Left hindlimb (tissue), 1 donor: ENCODE results near the gene SLC29A2.

Source experiments
- DNase-seq: peaks from one replicate; pipeline ENCODE4 v3.0.0-alpha.2; 2018

Gene SLC29A2

DNA sequence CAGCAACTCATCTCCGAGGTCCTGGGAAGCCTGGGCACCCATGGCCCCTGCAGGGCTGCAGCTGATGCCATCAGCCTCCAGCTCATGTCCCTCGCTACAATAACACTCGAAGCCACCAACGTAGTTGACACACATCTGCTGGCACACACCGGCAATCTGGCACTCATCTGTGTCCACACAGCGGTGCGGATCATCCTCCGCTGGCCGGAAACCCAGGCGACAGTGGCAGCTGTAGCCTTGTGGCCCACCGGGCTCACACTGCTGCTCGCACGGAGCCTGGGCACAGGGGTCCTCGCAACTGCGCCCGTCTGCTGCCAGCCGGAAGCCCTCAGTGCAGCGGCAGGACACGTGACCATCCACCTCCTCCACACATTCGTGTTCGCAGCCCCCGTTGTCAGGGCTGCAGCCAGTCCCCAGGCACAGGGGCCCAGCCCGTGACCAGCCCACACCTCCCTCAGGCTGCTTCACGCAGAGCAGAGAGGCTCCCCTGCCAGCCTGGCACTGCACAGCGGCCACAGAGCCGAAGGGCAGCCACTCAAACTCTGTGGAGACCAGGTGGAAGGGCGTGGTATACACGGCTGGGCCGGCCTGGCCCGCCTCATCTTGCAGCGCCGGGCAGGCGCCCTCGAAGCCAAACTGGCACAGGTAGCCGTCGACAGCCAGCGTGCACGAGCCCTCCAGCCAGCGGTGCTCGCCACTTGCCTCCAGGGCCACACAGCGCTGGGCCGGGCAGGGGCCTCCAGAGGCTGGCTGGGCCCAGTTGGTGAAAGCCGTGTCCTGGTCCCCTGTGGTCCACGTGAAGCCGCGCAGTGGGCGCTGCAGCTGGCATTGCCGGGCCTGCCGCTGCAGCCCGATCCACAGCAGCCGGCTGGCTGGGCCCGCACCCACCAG lies 55.4 kb downstream of the SLC29A2 start:
- DNase-seq, result no peak

DNA sequence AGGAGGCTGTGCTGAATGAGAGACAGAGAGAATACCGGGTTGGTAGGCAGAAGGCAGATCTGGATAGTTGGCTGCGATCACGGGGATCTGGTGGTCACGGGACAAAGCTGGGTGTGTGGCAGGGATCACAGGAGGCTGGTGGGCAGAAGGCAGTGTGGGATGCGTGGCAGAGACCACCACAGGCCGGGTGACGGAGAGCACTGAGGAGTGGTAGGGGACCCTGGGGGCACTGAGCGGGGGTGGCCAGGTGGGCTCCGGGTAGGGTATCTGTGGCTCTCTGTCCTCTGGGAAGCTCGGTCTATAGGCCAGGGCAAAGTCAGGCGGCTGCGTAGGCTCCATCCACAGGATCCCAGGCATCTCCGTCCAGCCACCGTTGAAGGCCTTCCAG lies 56.1 kb downstream of the SLC29A2 start:
- DNase-seq, result peak; percentile 31

DNA sequence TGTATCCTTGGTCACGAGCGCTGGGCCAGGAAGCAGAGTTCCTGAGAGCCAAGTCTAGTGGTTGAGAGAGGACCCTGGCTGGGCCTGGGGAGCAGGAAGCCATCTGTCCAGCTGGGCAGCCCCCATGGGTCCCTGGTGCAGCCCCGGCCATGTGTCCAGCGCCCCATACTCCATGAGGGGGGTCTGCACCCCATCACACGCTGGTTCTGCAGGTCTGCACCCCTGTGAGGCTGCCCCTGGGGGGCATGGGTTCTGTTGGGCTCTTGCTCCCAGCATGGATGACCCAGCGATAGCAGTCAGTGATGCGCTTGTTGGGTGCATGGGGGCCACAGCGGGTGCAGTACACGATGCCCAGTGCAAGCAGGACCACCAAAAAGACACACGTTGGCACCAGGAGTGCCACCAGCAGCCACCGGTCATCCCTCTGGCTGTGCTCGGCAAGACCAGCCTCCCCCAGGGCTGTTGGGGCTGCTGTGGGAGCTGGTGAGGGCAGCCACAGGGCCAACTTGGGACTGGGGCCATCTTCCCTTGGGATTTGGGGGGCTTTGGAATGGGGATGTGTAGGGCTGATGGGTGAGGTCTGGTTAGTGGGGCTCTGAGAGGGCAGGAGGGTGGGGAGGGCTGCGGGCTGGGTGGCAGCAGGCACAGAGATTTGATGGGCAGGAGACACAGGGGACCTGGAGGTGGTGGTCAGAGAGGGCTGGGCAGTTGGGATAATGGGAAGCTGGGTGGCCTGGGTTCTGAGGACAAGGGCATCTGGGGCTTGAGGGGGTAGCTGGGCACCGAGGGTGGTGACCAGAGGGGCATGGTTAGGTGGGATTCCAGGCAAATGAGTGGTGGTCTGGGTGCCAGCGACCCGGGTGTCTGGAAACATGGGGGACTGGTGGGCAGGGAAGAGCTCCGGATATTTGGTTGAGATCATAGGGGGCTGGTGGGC lies 56.7 kb downstream of the SLC29A2 start:
- DNase-seq, result peak; percentile 39

DNA sequence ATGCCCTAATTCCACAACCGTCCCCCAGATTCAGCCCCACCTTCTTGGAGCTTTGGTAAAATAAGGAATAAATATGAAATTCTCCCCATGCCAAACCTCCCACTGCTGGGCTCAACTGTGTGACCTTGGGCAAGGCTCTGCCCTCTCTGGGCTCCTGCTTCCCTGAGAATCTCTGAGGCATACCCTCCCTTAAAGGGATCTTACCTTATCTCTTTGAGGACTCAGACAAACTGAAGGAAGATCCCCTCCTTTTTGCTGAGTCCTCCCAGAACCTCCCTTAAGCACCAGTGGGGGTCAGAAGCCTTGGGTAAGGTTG lies 57.4 kb downstream of the SLC29A2 start:
- DNase-seq, result no peak

DNA sequence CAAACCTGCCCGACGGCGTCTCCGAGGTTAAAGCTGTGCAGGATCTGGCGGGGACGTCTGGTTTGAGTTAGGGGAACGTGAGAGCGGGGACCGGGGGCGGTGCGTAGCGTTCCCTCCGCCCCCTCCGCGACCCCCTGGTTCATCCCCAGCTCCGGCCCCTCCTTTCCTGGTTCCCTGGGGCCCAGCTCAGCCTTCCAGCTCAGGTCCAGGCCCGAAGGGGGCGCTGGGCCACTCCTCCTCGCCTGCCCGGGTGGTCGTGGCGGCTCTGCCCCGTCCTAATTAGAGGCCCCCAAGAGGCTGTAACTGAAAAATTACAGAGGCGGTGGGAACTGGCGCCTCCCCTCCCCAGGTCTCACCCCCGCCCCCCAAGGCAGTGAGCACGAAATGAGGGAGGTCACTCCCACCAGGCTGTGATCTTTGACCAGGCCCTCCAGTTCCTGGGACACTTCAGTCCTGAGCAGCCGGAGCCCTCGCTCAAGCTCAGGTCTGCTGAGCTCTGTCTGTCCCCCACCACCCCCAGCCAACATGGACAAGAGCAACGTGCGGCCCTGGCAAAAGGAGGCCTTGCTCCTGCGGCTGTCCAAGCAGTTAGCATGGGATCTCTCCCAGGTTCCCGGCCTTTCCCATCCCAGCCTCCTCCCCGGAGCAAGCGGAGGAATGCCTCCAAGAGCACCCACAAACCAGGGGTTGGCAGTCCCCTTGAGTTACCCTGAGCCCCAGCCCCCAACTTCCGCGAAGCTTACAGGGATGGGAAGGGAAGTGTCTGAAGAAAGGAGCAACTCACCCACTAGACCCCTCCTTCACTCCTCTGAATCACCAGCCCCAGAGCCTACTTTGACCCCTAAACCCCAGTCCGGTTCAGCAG lies 58.0 kb downstream of the SLC29A2 start:
- peak; percentile 90 for DNase-seq

DNA sequence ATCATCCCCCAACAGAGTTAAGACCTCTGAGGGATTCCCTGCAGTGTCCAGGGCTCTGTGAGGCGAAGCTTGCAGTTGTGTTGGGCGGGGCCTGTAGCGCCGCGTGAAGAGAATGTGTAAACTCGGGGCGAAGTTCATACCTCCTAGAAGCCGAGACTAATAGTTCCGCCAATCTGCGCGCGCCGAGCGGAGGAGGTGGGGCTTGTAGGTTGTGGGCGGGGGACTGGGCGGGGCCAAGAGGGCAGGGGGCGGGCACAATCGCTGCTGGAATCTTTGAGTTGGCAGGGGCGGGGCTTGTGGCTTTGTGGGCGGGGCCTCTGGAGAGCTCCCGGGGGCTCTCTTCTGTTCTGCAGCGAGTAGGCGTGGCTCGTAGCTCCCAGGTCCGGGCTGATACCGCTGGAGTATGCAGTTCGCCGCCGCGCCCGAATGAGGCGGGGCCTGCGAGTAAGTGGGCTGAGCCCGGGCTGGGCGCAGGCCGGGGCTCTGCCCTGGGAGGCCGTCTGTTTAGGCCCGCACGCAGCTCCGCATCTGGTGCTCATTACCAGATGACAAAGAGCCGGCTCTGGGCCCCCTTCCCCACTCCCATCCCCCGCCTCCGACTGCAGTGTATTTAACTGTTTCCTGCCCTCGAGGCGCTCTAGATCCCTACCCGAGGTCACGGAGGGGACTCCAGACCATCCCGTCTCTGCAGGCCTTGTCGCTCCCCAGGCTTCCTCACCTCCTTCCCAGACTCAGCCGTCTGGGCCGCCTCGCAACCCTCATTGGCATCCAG lies 58.8 kb downstream of the SLC29A2 start:
- DNase-seq, result peak; percentile 99
